HL-60 (cell line): ENCODE results near the gene TMEM19.

Experiments
- DNase-seq, 2 experiments: peaks; one replicate each; pipeline ENCODE4 v3.0.0-alpha.2; 2010 to 2020; ENCODE audit warnings: low read depth in 1 of 2, low spot score in 1 of 2
- H3K27ac ChIP-seq: fragments of 250-450 bp; sonication (Bioruptor Pico); replicated peaks from 2 replicates; pipeline ENCODE4 v1.5.1; 2020; ENCODE audit warnings: mild to moderate bottlenecking, moderate library complexity
- H3K27me3 ChIP-seq: fragments of 250-450 bp; sonication (Bioruptor Pico); 2 replicates; pipeline ENCODE4 v1.5.1; 2021; ENCODE audit warnings: mild to moderate bottlenecking, moderate library complexity; ENCODE audit not compliant: insufficient read depth, poor library complexity, severe bottlenecking
- H3K4me3 ChIP-seq: replicated peaks from 2 replicates; pipeline ENCODE4 v1.5.1; 2011; ENCODE audit warnings: mild to moderate bottlenecking, control low read depth, low read length; ENCODE audit not compliant: insufficient read depth
- GABPA ChIP-seq: IDR thresholded peaks from 2 replicates; pipeline ENCODE4 v1.6.1; 2012; ENCODE audit warnings: low read depth
- POLR2AphosphoS5 ChIP-seq: IDR thresholded peaks from 2 replicates; pipeline ENCODE4 v1.6.1; 2012; ENCODE audit warnings: low read depth
- SPI1 ChIP-seq: IDR thresholded peaks from 2 replicates; pipeline ENCODE4 v1.6.1; 2012; ENCODE audit warnings: low read depth, mild to moderate bottlenecking, borderline replicate concordance
- TF ChIP-seq, protein P1 (sequence below): IDR thresholded peaks from 2 replicates; pipeline ENCODE4 v1.6.1; 2012; ENCODE audit warnings: low read depth; ENCODE audit not compliant: insufficient replicate concordance
- TF ChIP-seq, protein P2 (sequence below): IDR thresholded peaks from one replicate; pipeline ENCODE4 v1.5.1; 2011; ENCODE audit warnings: low read length, control low read depth, inconsistent platforms; ENCODE audit not compliant: insufficient read depth

The TMEM19 gene

DNA sequence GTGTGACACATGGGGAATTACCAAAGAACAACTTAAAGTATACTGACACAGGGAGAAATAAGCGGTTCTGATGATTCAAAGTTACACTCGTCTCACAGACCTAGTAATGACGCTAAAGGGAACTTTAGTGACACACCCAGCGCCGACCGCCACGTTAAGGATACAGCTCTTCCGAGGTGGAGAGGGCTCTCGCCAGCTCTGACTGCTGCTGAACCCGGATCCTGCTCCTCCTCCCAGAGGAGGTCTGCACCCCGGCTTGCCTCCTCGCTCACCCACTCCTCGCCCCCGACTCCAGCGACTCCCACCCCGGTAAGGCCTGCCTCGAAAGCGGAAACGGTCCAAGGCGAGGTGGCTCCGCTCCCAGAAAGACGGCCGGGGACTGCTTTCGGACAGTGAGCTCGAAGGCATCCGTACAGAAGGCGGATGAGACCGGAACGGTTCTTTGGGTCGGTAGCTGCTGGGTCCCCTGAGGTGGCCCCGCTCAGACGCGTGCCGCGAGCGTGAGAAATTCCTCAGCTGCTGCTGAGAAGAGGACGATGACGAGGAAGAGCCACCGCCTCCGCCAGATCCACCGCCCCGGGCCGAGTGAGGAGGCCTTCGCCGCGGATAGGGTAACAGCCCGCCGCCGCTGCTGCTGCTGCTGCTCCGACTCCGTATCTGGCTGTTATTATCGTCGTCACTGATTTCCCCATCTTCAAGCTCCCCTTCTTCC is 22.9 kb upstream of the TMEM19 start:
- TF ChIP-seq, protein P1, sequence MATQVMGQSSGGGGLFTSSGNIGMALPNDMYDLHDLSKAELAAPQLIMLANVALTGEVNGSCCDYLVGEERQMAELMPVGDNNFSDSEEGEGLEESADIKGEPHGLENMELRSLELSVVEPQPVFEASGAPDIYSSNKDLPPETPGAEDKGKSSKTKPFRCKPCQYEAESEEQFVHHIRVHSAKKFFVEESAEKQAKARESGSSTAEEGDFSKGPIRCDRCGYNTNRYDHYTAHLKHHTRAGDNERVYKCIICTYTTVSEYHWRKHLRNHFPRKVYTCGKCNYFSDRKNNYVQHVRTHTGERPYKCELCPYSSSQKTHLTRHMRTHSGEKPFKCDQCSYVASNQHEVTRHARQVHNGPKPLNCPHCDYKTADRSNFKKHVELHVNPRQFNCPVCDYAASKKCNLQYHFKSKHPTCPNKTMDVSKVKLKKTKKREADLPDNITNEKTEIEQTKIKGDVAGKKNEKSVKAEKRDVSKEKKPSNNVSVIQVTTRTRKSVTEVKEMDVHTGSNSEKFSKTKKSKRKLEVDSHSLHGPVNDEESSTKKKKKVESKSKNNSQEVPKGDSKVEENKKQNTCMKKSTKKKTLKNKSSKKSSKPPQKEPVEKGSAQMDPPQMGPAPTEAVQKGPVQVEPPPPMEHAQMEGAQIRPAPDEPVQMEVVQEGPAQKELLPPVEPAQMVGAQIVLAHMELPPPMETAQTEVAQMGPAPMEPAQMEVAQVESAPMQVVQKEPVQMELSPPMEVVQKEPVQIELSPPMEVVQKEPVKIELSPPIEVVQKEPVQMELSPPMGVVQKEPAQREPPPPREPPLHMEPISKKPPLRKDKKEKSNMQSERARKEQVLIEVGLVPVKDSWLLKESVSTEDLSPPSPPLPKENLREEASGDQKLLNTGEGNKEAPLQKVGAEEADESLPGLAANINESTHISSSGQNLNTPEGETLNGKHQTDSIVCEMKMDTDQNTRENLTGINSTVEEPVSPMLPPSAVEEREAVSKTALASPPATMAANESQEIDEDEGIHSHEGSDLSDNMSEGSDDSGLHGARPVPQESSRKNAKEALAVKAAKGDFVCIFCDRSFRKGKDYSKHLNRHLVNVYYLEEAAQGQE, result no peak
- no peak for TF ChIP-seq SPI1
- TF ChIP-seq GABPA, result peak; percentile 62
- Histone ChIP-seq H3K27ac (peak overlapping the region; percentile 94), H3K27me3 (no peaks in the 10 kb centered on the region), H3K4me3 (peak overlapping the region; percentile 92)
- peak in 1 of 2 experiments; percentile 62 for DNase-seq

DNA sequence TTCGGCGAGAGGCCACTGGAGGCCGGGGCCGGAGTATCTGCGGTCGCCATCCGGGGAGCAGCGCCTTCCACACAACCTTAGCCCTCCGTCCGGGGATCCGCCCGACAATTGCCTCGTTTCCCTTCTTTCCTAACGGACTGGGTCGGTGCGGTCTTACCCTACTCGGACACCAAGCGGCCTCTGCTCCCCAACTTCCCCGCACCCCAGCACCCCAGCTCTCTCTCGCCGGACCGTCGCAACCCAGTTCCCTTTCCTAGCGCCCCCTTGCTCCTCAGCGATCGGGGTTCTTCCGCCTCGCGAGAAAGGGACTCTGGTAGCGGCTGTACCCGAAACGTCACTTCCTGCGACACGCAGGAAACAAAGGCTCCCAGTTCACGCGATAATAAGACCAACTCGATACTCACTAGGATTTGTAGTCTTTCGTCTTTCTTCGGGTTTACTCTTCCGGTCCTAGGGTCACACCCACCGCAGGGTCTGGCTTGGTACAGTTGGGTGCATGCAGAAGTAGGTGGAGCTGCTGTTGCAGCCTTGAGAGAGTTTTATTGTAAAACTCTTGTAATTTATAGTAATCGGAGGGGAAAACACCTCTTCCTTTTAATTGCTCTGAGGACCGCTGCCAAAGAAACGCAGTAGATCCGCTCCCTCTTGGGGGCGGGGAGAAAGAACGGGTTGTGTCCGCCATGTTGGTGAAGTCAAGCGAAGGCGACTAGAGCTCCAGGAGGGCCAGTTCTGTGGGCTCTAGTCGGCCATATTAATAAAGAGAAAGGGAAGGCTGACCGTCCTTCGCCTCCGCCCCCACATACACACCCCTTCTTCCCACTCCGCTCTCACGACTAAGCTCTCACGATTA is 22.1 kb upstream of the TMEM19 start, which contains the start of the genes THAP2 and ZFC3H1:
TSS of gene THAP2 (plus strand) at position 741 of the 850 bp plus-strand sequence. CDS start 209 bp downstream, outside the sequence.
TSS of gene ZFC3H1 (minus strand) at position 288 of the 850 bp plus-strand sequence. CDS start at position 50, 238 bp downstream.
- Histone ChIP-seq H3K4me3 (peak within 1 kb of the TSS; percentile 92), H3K27me3 (no peaks in the 10 kb centered on the region), H3K27ac (peak within 1 kb of the TSS; percentile 94)
- DNase-seq, result peak; percentile 95 to 97
- TF ChIP-seq, protein P2, sequence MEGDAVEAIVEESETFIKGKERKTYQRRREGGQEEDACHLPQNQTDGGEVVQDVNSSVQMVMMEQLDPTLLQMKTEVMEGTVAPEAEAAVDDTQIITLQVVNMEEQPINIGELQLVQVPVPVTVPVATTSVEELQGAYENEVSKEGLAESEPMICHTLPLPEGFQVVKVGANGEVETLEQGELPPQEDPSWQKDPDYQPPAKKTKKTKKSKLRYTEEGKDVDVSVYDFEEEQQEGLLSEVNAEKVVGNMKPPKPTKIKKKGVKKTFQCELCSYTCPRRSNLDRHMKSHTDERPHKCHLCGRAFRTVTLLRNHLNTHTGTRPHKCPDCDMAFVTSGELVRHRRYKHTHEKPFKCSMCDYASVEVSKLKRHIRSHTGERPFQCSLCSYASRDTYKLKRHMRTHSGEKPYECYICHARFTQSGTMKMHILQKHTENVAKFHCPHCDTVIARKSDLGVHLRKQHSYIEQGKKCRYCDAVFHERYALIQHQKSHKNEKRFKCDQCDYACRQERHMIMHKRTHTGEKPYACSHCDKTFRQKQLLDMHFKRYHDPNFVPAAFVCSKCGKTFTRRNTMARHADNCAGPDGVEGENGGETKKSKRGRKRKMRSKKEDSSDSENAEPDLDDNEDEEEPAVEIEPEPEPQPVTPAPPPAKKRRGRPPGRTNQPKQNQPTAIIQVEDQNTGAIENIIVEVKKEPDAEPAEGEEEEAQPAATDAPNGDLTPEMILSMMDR, result no peak
- TF ChIP-seq POLR2AphosphoS5, result peak; percentile 85
- TF ChIP-seq, protein P1, result peak; percentile 55
- TF ChIP-seq GABPA, result peak; percentile 94
- peak; percentile 71; the same call in 1 of the 2 replicates for TF ChIP-seq SPI1

DNA sequence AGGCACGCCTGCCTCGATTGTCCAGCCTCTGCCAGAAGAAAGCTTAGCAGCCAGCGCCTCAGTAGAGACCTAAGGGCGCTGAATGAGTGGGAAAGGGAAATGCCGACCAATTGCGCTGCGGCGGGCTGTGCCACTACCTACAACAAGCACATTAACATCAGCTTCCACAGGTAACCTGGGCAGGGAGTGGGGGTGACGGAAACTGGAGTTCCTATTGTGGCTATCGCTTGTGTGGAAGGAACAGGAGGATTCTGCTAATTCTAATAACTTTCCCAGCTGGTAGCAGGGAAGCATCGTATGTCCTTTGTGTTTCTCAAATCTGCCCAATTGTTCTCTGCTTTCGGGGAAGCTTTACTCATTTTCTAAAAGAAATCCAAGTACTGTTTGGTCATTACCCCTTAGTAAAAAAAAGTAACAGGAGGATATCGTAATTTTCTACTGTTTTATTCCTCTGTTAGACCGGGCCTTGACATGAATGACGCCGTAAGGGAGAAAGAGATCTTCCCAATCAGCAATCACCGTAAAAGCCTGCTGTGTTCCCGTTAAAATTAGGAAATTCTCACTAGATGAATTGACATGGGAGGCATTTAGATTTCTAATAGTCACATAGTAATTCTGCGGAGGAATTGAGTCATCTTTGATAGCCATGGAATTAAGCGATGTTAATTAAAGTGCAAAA is 21.3 kb upstream of the TMEM19 start:
- Histone ChIP-seq H3K27ac (peak overlapping the region; percentile 94), H3K27me3 (no peaks in the 10 kb centered on the region), H3K4me3 (peak overlapping the region; percentile 92)
- no peak for DNase-seq
- TF ChIP-seq, protein P1, result no peak
- TF ChIP-seq POLR2AphosphoS5 (no peak), GABPA (no peak), SPI1 (no peak)
- TF ChIP-seq, protein P2, result no peak
